HG02798 (cell line): ENCODE data around the gene MINDY3.
"Not testable (repeated sequence)": the region's sequence is repeated elsewhere in the genome, so short reads cannot be mapped to it uniquely, and the experiment has no call there.

Experiments
- ATAC-seq: cut with Tn5 transposase; IDR thresholded peaks from one replicate; pipeline ENCODE4 v1.9.1; 2021; ENCODE audit warnings: mild to moderate bottlenecking; ENCODE audit not compliant: unreplicated experiment, poor library complexity

The MINDY3 gene

DNA sequence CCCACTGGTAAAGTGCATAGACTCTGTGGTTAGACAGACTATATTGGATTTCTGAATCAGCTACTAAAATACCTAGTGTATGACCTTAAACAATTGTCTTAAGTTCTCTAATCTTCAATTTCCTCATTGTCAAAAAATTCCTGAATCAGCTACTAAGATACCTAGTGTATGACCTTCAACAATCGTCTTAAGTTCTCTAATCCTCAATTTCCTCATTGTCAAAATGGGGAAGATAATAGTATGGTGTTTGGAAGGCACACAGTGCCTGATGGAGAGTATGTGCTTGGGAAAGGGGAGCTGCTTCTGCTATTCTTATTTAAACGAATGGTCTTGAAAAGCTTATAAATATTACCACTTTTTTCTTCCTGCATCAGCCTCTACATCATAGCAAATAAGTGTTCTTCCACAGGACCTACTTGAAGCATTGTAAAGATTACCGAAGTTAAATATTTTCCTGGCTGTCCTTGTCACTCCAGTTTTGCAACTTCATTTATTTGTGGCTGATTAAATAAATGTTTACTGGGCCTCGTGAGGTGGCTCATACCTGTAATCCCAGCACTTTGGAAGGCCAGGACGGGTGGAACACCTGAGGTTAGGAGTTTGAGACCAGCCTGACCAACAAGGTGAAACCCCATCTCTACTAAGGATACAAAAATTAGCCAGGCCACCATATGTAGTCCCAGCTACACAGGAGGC is 76.2 kb downstream of the MINDY3 start:
- ATAC-seq, result no peak

DNA sequence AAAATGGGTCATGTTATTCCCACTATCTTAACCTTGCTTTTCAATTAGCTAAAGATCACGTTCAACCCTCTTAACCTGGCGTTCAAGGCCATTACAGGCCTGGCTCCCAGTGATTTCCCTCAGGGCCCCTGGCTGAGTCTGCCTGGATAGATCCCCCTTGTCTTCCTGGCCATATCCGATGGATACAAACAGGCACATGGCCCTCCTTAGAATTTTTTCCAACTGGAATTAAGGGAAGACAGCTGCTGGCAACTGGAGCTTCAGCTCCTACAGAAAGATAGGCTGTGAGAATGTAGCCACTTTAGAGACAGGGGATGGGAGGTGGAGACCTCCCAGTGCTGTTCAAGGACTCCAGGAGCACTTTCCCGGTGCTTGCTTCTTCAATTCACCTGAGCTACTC is 77.5 kb downstream of the MINDY3 start:
- no peak for ATAC-seq

DNA sequence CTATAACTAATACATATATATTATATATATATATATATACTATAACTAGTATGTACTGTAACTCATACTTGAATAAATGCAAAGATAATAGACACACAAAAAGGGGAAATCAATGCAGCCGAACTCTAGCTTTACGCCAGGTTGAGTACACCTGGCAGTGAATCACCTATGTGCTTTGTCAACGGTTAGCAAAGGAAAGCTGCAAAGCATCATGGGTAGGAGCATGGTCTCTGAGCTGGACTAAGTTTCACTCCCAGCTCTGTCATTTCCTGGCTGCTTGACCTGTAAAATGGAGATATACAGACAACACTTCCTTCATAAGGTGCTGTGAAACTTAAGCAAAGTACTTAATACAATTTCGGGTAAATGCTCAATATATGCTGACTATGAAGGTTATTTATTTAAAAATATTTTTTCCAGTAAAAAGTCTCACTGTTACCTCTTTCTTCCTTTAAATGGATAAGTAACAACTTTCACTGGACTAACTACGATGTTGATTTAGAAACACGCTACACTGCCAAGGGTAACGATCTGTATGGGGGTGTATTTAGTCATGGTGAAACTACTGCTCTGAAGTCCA is 78.8 kb downstream of the MINDY3 start:
- no peak for ATAC-seq

DNA sequence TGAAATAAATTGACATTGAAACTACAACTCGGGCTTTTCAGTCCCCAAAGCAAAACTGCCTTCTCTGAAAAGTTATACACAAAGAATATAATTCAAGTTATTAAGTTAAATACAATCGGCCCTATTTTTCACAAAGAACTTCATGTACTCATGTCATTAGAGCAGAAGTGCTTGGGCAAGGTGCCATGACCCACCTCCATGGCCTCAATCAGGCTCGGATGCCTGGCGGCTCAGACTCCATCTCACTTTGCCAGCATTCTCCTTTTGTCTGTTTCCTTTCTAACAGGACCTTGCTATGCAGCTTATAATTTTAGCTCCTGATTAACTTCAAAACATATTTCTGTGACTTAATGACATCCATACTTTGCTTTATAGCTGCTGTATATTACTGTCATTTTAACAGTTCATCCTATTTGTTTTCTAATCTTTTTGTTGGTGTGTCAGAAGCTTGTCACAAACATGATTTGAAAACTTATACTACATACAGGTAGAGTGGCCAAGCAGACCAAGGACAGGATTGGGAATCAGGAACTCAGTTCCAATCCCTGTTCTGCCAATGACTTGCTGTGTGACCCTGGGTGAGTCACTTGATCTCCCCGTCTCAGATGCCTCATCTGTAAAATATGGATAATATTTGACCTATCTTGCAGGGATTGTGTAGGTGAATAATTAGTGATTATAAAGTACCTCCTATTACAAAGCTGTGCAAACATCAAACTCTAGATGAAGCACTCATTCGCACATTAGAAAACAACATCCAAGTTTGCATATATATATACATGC is 79.8 kb downstream of the MINDY3 start:
- no peak for ATAC-seq

DNA sequence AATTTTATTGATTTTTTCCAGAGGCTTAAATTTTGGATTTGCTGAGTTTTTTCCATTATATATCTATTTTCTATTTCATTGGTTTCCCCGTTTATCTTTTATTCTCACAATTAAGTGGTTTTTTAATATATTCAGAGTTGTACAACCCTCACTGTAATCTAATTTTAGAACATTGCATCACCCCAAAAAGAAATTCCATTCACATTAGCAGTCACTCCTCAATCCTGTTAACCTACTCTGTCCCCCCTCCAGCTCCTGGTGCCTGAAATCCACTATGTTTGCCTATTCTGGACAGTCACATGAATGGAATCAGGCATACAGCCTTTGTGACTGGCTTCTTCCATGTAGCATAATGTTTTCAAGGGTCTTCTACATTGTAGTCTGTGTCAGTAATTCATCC is 84.8 kb downstream of the MINDY3 start:
- no peak for ATAC-seq

DNA sequence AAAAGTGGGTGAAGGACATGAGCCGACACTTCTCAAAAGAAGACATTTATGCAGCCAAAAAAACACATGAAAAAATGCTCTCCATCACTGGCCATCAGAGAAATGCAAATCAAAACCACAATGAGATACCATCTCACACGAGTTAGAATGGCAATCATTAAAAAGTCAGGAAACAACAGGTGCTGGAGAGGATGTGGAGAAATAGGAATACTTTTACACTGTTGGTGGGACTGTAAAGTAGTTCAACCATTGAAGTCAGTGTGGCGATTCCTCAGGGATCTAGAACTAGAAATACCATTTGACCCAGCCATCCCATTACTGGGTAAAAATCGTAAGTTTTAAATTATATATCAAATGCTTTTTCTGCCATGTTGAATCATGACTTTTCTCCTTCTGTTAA is 85.8 kb downstream of the MINDY3 start:
- ATAC-seq, result not testable (repeated sequence)

DNA sequence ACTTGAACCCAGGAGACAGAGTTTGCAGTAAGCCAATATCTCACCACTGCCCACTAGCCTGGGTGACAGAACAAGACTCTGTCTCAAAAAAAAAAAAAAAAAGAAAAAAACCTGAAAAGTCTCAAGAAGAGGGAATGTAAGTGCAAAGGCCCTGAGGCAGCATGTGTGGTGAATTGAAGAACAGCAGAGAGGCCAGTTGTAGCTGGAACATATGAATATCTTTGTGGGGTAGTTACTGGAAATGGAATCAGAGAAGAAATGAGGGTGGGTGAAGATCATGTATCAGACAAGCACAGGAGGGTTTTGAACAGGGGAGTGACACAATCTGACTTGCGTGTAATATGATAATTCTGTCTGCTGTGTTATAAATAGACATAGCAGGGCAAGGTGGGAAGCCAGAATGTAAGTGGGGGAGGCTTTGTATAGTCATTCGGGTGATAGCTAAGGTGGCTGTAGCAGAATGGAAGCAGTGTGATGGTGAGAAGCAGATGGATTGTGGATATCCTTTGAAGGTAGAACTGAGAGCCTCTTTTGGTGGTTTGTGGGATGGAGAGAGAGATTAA is 95.3 kb downstream of the MINDY3 start:
- no peak for ATAC-seq

DNA sequence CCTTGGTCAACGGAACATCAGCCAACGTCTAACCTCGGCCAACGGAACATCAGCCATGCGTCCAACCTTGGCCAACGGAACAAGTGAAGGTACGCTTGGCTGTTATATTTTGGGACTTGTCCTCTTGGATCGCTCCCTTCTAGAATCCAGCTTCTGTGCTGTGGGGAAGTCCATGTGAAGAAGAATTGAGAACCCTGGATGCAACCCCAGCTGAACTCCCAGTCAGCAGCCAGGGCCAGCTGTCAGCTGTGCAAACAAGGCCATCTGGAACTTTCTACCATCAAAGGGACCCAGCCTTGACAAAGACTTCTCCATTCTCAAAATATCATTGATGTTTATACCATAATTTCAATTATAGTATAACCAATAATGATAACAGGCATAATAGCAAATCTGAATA is 97.3 kb downstream of the MINDY3 start:
- ATAC-seq, result no peak

DNA sequence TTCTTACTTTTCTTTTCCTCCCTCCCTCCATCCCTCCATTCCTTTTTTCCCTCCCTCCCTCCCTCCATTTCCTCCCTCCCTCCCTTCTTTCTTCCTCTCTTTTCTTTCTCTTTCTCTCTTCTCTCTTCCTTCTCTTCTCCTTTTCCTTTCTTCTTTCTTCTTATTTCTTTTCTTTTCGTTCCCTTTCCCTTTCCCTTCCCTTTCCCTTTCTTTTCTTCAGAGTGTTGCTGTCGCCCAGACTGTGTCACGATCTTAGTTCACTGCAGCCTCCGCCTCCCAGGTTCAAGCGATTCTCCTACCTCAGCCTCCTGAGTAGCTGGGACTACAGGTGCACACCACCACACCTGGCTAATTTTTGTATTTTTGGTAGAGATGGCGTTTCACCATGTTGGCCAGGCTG is 98.1 kb downstream of the MINDY3 start:
- not testable (repeated sequence) for ATAC-seq

DNA sequence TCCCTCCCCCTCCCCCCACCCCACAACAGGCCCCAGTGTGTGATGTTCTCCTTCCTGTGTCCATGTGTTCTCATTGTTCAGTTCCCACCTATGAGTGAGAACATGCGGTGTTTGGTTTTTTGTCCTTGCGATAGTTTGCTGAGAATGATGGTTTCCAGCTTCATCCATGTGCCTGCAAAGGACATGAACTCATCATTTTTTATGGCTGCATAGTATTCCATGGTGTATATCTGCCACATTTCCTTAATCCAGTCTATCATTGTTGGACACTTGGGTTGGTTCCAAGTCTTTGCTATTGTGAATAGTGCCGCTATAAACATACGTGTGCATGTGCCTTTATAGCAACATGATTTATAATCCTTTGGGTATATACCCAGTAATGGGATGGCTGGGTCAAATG is 99.1 kb downstream of the MINDY3 start:
- ATAC-seq, result not testable (repeated sequence)

DNA sequence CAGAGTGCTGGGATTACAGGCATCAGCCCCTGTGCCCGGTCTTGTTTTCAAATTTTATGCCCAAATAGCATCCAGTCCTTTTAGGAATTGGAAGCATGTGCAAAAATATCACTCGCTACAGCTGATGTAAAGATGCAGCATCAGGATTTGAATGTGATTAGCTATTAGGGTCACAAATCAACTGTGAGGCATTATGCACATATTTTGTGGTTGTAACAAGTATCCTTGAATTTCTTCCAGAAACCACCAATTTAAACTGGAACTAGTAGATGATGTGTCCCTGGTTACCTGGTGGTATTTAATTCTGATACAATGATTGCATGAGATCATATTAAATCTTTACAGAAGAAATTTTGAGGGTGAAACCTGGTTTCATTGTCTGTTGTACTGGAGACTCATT is 99.6 kb downstream of the MINDY3 start:
- ATAC-seq, result no peak

DNA sequence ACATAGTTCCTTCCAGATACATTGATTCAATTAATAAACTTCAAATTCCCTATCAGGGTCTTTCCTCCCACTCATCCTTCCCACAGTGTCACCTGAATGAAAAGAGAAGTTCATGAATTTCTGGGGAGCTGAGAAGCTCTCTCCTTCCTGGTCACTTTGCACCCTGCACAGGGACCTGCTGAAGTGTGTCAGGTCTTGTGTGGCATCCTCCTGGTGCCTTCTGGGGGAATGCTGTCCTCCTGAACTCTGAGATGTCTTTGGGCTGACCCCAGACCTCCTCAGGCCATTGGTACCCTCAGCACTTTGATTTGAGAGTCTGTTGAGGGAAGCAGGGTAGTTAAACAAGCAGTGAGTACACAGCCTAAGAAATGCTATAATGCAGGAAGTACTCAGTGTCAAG is 101.0 kb downstream of the MINDY3 start:
- ATAC-seq, result no peak

DNA sequence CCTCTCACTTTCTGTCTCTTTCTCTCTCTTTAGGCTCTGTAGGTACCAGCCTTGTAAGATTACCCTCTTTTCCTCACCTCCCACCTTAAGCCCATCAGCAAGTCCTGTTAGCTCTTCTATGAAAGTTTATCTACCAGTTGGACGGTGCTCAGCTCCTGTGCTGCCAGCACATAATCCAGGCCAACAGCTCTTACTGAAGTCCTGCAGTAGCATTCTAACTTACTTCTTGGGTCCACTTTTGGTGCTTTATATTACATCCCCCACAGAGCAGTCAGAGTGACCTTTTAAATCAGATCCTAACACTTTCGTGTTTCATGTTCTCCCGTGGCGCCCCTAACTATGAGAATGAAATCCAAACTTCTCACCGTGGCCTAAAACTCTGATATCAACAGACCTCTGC is 101.7 kb downstream of the MINDY3 start:
- no peak for ATAC-seq

DNA sequence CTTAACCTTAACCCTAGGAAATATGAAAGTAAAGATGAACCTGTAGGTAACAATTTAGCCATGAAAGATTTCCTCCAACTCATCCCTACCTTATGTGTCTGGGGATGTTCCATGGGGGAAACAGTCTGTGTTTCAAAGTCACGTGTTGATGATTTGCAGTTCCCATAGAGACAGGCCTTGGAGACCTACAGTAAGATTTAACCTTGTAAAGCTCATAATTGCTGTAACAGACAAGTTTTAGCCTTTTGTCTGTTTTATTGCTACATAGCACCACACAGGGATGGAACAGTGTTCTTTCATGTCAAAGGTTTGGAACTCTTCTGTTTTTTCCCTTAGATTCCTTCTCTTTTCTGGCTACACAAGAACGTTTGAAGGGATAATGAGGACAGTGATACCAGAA is 105.4 kb downstream of the MINDY3 start:
- no peak for ATAC-seq

DNA sequence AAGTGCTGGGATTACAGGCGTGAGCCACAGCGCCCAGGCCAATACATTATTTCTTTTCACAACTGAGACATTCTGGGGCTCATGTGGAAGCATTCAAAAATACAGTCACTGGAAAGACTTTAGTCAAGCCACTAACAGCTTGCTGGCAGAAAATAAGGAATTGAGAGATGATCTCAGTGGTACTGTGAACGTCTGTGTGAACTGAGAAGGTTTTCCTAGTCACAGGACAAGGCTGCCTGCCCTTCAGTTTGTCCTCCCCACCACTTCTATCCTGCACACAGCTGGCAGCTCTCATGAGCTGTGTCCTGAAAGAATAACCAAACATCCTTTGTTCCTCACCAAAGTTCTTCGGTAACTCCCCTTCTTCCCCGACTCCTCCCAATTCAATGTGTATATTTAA is 109.3 kb downstream of the MINDY3 start:
- ATAC-seq, result no peak

DNA sequence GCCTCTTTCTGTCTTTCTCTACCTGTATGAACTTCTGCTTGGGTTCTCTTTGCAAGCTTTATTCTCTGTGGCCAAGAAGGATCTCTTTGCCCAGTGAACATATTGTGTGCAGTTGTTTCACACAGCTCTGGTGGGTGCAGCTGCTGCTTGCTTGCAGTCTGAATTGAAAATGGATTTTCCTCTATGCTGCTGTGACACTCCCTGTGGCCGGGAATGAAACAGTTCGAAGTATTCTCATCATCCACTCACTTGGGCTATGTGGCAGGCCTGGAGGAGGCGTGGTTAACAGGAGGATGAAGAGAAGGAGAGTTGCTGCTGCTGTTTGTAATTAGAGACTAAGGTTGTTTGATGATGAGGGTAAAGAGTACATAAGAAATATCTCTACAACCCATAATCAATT is 112.2 kb downstream of the MINDY3 start:
- ATAC-seq, result no peak

DNA sequence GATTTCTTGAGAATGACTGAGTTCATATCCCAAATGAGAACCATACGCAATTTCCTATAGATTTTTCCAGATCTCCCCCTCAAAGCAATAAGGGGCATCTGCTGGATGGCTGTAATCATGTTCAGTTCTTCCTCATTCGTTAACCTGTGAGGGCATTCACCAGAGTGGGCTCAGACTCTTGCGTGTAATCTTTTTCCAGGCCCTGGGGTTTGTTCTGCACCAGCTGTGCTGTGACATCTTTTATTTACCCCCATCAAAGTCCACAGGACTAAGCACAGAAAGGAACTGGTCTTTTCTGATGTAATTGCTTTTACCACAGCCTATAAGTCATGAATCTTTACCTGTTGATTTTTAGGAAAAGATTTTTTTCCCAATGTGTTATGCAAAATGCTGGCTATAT is 112.7 kb downstream of the MINDY3 start:
- ATAC-seq, result no peak

DNA sequence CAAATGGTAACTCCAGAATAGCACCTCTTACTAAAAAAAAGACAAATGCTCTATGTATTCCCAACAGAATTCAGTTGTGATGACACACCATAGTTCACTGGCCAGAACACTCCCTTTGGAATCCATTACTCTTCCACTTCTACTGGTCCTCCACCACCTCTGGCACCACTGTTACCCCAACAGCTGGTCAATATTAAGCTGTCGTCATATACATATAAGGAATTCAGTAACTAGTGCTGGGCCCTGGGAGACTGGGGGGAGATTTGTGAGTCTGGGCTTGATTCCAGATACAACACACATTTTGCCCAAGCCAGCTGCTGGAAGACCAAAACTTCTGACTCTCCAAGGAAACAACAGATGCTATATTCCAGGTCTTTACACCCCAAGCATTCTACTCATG is 114.6 kb downstream of the MINDY3 start:
- no peak for ATAC-seq

DNA sequence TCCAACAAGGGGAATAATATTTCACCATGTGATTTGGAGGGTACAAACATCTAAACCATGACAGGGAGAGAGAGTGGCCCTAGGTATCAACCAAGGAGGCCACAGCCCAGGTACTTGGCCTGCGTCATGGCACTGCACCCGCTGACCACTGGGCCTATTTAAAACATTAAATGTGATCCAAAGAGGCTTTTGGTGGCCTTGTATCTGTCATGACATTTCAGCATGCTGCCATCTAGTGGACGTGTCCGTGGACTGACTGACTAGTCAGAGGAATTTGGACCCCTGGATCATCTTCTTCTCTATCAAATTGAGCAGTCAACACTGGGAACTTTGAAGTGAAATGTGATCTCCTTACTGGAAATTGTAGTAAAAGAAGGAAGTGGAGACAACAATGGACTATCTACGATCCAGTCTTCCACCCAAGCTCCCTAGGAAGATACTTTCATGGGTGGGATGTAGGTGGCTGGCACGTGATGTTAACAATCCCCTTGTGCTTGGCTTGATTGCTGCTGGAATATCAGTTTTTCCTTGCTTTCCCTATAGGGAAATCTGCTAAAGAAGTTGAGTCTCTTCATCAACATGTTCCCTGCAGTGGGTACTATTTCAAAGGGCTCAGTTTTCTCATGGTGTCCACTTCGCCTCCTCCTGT is 116.0 kb downstream of the MINDY3 start:
- ATAC-seq, result peak; percentile 79

DNA sequence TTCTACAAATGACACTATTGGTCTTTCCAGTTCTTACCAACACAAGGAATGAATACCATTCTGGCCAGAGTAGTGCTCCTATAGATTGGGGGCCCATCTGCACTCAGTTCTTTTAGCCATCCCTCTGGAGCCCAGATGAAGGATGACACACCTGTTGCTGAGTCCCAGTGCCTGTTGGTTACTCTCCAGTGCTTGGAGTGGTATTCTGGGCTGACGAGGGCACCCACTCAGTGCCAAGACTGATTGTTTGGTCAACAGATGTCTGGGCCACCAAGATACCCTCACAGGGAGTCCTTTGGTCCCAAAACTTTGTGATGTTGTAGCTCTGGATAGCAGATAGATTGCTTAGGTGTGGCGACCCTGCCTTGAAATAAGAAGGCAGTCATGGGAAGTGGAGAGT is 116.9 kb downstream of the MINDY3 start:
- ATAC-seq, result no peak

DNA sequence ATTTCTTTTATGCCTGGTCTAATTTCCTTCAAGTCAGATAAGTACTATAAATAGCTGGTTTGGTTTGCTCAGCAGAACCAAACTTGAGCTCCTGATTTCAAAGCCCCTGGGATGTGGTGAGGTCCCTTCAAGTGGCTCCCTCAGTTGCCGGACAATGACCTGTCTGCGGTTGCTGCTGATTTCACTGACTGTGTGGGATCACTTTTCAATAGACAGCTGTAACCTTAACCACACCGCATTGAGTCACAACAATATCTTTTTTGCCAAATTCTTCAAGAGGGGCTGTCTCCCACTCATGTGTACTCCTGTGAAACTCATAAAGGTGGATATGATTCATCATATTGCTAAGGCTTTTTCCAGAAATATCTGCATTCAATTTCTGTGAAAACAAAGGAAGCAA is 117.5 kb downstream of the MINDY3 start:
- no peak for ATAC-seq
